ENCODE data around the gene SDK1.
A peak's percentile ranks its signal among the peaks of the same experiment; 100 is the strongest.

Gene SDK1

DNA sequence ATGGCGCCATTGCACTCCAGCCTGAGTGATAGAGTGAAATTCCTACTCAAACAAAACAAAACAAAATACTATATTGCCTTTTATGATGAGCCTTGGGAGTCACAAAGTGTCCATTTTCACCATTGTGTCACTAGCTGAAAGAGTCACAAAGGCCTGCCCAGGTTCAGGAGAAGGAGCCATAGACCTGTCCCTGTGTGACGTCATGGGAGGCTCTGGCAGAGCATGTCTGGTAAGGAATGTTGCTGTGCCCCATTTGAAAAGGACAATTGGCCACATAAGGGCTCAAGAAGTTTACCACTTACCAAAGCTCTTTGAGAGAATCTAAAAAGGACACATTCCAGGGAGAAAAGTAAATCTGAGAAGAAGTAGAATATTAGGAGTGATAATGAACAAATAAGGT lies 367.7 kb downstream of the SDK1 start:
- TF ChIP-seq CTCF (IDR thresholded peaks at IDR 0.05; ENCODE audit: unreplicated experiment in 3 of 3), result no peak
- no peak overlapping the region for H3K4me3 Mint-ChIP-seq
- no peaks in the 10 kb centered on the region for H3K4me1 Mint-ChIP-seq
- no peak overlapping the region for H3K27ac Mint-ChIP-seq
- no peaks in the 10 kb centered on the region for H3K27me3 Mint-ChIP-seq (ENCODE audit: low read depth)
- H3K9me3 Mint-ChIP-seq, result no peaks in the 10 kb centered on the region
- H3K36me3 Mint-ChIP-seq (ENCODE audit: low read depth), result no peaks in the 10 kb centered on the region

DNA sequence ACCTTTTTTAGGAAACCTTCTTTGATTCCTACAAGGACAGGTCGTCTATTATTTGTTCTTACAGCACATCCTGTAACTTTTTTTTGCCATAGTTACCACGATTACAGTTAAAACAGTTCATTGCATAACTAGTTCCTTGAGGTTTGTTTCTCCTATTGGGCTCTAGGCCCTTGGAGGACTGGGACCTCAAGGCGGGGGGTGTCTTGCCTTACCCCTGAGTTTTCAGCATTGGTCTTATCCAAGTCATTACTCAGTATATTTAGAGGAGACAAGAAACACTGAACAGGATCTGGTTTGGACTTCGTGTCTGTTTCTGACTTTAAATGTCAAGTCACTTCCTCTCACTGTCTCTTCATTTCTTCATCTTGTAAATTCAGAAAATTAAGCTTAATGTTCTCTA lies 369.8 kb downstream of the SDK1 start:
- H3K27ac Mint-ChIP-seq, result no peak overlapping the region
- H3K4me3 Mint-ChIP-seq, result no peak overlapping the region
- no peaks in the 10 kb centered on the region for H3K9me3 Mint-ChIP-seq
- H3K36me3 Mint-ChIP-seq (ENCODE audit: low read depth), result no peaks in the 10 kb centered on the region
- no peak for TF ChIP-seq CTCF (IDR thresholded peaks at IDR 0.05; ENCODE audit: unreplicated experiment in 3 of 3)
- H3K27me3 Mint-ChIP-seq (ENCODE audit: low read depth), result no peaks in the 10 kb centered on the region
- no peaks in the 10 kb centered on the region for H3K4me1 Mint-ChIP-seq

DNA sequence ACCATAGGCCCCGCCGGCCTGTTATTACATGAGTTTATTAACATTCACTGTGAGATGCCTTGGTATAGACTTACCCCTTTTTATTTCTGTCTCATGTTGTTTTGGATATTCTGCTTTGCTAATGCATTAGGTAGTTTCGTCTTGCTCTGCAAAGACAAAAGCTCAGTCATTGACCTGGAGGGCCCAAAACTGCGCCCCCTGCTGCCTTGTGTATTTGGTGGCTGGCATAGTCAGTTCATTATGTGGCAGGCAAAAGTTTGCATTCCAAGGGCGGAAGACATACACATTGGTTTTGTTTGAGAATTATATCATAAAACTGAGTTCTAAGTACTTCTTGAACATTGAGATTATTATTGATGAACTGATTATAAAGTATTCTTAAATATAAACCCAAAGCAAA lies 372.5 kb downstream of the SDK1 start:
- H3K4me3 Mint-ChIP-seq, result no peak overlapping the region
- peak in 1 of 3 experiments; percentile 4 for TF ChIP-seq CTCF (IDR thresholded peaks at IDR 0.05; ENCODE audit: unreplicated experiment in 3 of 3)

DNA sequence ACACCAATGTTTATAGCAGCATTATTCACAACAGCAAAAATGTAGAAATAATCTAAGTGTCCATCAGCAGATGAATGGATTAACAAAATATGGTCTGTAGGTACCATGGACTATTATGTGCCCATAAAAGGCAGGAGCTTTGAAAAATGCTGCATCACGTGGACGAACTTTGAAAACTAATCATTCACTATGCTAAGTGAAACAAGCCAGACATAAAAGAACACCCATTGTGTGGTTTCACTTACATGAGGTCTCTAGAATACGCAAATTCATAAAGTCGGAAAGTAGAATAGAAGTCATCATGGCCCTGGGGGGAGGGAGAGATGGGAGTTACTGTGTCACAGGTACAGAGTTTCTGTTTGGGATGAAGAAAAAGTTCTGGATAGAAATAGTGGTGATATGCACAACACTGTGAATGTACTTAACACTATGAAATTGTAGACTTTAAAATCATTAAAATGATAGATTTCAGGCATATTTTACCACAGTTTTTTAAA lies 377.3 kb downstream of the SDK1 start:
- H3K27me3 Mint-ChIP-seq (ENCODE audit: low read depth), result no peaks in the 10 kb centered on the region
- no peaks in the 10 kb centered on the region for H3K9me3 Mint-ChIP-seq
- no peak for TF ChIP-seq CTCF (IDR thresholded peaks at IDR 0.05; ENCODE audit: unreplicated experiment in 3 of 3)
- peaks cover 7% of the 10 kb centered on the region for H3K4me1 Mint-ChIP-seq
- no peaks in the 10 kb centered on the region for H3K36me3 Mint-ChIP-seq (ENCODE audit: low read depth)
- no peak overlapping the region for H3K27ac Mint-ChIP-seq
- H3K4me3 Mint-ChIP-seq, result no peak overlapping the region

More for the DNA sequence above, 372.5 kb downstream of the SDK1 start:
- no peaks in the 10 kb centered on the region for H3K9me3 Mint-ChIP-seq
- H3K36me3 Mint-ChIP-seq (ENCODE audit: low read depth), result no peaks in the 10 kb centered on the region
- no peaks in the 10 kb centered on the region for H3K27me3 Mint-ChIP-seq (ENCODE audit: low read depth)
- H3K4me1 Mint-ChIP-seq, result no peaks in the 10 kb centered on the region
- no peak overlapping the region for H3K27ac Mint-ChIP-seq

DNA sequence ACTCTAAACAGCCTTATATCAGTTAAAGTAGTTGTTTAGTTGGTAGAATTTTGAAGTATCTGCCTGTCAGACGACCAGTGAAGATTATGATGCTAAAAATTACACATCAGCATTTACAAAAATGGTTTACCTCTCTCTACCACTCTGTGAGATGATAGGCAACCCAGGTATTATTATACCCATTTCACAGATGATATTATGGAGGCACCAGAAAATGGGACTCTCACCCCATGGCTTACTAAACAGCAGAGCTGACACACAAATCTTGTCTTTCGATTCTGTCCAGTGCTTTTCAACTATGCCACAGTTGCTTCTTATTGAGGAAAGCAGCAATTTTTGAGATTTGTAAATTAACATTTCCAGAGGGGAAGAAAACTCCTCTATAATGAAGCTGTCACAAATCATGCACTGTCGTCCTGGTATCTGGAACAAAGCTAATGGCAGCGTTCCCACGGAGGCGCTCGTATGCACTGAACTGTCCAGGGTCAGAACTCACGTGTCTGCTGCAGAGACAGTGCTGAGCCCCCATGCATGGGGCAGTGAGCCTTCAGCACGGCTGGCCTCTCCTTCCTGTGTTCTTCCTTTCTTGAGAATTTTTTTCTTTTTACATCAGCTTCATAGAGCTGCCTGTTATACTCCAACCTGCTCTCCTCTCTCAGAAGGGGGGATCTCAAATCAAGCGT lies 381.1 kb downstream of the SDK1 start:
- H3K4me1 Mint-ChIP-seq, result peaks cover 7% of the 10 kb centered on the region
- H3K4me3 Mint-ChIP-seq, result no peak overlapping the region
- no peak for TF ChIP-seq CTCF (IDR thresholded peaks at IDR 0.05; ENCODE audit: unreplicated experiment in 3 of 3)
- no peaks in the 10 kb centered on the region for H3K9me3 Mint-ChIP-seq
- H3K36me3 Mint-ChIP-seq (ENCODE audit: low read depth), result no peaks in the 10 kb centered on the region
- H3K27ac Mint-ChIP-seq, result peak overlapping the region in 1 of 3 experiments; percentile 63
- no peaks in the 10 kb centered on the region for H3K27me3 Mint-ChIP-seq (ENCODE audit: low read depth)

Data from nephron (organoid).